ENCODE measurements around the gene MAGEA10.

DNA sequence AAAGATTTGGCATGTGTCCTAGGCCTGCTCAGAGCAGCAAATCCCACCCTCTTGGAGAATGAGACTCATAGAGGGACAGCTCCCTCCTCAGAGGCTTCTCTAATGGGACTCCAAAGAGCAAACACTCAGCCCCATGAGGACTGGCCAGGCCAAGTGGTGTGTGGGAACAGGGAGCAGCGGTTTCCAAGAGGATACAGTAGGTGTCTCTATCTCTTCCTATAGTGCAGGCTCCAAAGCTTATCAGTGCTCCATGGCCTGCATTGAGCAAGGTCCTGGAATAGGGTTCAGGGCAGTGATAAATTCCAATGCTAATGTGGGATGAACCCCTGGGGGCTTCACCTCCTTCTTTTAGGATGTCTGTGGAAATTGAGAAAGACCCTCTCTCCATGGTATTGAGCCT lies 15.7 kb upstream of the MAGEA10 start:
- TF ChIP-seq, protein P1, sequence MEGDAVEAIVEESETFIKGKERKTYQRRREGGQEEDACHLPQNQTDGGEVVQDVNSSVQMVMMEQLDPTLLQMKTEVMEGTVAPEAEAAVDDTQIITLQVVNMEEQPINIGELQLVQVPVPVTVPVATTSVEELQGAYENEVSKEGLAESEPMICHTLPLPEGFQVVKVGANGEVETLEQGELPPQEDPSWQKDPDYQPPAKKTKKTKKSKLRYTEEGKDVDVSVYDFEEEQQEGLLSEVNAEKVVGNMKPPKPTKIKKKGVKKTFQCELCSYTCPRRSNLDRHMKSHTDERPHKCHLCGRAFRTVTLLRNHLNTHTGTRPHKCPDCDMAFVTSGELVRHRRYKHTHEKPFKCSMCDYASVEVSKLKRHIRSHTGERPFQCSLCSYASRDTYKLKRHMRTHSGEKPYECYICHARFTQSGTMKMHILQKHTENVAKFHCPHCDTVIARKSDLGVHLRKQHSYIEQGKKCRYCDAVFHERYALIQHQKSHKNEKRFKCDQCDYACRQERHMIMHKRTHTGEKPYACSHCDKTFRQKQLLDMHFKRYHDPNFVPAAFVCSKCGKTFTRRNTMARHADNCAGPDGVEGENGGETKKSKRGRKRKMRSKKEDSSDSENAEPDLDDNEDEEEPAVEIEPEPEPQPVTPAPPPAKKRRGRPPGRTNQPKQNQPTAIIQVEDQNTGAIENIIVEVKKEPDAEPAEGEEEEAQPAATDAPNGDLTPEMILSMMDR (IDR thresholded peaks at IDR 0.05), result no peak
- no peak for TF ChIP-seq ZFX (IDR thresholded peaks at IDR 0.05; ENCODE audit: borderline replicate concordance)

Measured in 22Rv1 (cell line).